Colonic mucosa (tissue), 4 donors: ENCODE data around the gene OSBPL10. TPM values are rescaled to one million over a fixed set of nuclear protein-coding genes. Genes with fewer than 3 reads are reported as not detected.

ENCODE experiments used
- DNase-seq: peaks from one replicate; pipeline ENCODE4 v3.0.0-alpha.2; 2020
- H3K27ac ChIP-seq: fragments of 200-600 bp; one replicate; pipeline ENCODE4 v1.8.0; 2021
- H3K27me3 ChIP-seq: fragments of 200-600 bp; one replicate; pipeline ENCODE4 v1.8.0; 2021
- H3K36me3 ChIP-seq: fragments of 200-600 bp; one replicate; pipeline ENCODE4 v1.8.0; 2021
- H3K4me1 ChIP-seq: fragments of 200-600 bp; one replicate; pipeline ENCODE4 v1.8.0; 2021; ENCODE audit warnings: mild to moderate bottlenecking
- H3K4me3 ChIP-seq: fragments of 200-600 bp; one replicate; pipeline ENCODE4 v1.8.0; 2021
- H3K9ac ChIP-seq, 2 donors: one replicate each; pipeline ENCODE4 v1.7.0; 2013; ENCODE audit warnings: control low read depth in 2 of 2, low read depth in 2 of 2, low read length in 2 of 2
- H3K9me3 ChIP-seq: fragments of 200-600 bp; one replicate; pipeline ENCODE4 v1.8.0; 2021
- intact Hi-C: fragments of 100-400 bp; cut with DNase I; formaldehyde crosslinking; loops from one replicate; pipeline ENCODE4 v1.14.1; 2022
- total RNA-seq, 2 donors: library from RNA; stranded (reverse); fragmentation: NEBNext Ultra II Directional in 1 of 2; extraction: Animal tissue kit (Norgen Biotek cat#: 25700) in 1 of 2; gene quantifications; one replicate each; pipeline ENCODE4 v1.2.1, GENCODE V29; 2021
- TF ChIP-seq, protein P1 (sequence below): fragments of 200-600 bp; IDR thresholded peaks from one replicate; pipeline ENCODE4 v1.8.0; 2022; ENCODE audit warnings: antibody characterized with exemption, mild to moderate bottlenecking
- donor health status: healthy.
- donor health status: DM: no; HTN: no; CAD: no.
- donor health status: DM: no; HTN: no; CAD: no.

OSBPL10 gene
- total RNA-seq, 2 donors from 2014 or later: 20.0 to 34.4 TPM

DNA sequence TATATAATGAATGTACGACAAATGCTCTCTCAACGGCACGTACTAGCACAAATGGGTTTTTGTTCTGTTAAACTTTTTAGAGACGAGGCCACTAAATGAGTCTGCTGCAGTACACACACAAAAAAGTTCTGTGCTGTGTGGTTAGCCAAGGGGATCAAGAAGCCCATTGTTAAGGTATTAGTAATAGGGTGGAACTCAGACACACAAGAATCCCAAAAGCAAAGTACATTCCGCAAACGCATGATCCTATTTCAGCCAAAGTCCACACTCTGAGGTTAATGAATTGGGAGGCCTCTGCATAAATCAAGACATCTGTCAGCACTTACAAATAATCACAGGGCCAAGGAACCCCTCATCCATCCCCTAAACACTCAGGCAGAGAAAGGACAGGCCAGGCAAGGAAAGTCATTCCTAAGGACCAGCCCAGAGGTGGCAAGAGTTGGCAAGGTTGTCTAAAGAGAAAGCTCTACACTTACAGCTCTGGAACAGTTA lies 12.1 kb downstream of the OSBPL10 start:
- TF ChIP-seq, protein P1, sequence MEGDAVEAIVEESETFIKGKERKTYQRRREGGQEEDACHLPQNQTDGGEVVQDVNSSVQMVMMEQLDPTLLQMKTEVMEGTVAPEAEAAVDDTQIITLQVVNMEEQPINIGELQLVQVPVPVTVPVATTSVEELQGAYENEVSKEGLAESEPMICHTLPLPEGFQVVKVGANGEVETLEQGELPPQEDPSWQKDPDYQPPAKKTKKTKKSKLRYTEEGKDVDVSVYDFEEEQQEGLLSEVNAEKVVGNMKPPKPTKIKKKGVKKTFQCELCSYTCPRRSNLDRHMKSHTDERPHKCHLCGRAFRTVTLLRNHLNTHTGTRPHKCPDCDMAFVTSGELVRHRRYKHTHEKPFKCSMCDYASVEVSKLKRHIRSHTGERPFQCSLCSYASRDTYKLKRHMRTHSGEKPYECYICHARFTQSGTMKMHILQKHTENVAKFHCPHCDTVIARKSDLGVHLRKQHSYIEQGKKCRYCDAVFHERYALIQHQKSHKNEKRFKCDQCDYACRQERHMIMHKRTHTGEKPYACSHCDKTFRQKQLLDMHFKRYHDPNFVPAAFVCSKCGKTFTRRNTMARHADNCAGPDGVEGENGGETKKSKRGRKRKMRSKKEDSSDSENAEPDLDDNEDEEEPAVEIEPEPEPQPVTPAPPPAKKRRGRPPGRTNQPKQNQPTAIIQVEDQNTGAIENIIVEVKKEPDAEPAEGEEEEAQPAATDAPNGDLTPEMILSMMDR: no peak
- DNase-seq: peak; percentile 13
- Histone ChIP-seq H3K4me3 (no peak overlapping the region), H3K9ac (no peak overlapping the region), H3K27ac (peak overlapping the region; percentile 35), H3K4me1 (no peaks in the 10 kb centered on the region), H3K36me3 (no peaks in the 10 kb centered on the region), H3K27me3 (no peaks in the 10 kb centered on the region), H3K9me3 (no peaks in the 10 kb centered on the region)
- intact Hi-C loops: no loop called here

DNA sequence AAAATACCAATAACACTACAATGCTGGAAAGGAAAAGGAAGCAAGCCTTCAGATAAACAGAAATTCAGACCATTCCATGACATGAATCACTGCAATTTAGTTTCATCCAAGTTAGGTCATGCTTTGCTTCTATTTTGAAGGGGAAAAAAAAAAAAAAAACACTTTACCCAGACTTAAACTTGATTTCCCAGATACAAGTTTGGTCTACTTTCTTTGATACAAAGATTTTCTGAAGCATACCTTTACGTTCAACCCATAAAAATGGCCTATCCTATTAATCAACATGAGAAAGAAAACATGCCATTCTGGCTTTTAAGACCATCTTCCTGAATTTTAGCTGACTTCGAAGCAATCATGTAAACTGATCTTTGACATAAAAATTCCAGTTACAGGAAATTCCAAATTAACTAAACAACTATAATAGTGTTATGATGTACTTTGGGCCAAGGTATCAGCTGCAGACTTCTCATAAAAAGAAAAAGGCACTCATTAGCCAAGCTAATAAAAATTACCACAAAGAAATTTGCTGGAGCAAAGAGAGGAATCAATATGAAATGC lies 12.6 kb downstream of the OSBPL10 start:
- no peaks in the 10 kb centered on the region for H3K4me1 ChIP-seq
- H3K36me3 ChIP-seq: no peaks in the 10 kb centered on the region
- no peak overlapping the region for H3K9ac ChIP-seq
- DNase-seq: no peak
- peak overlapping the region; percentile 20 for H3K27ac ChIP-seq
- H3K9me3 ChIP-seq: no peaks in the 10 kb centered on the region
- TF ChIP-seq, protein P1: no peak
- H3K27me3 ChIP-seq: no peaks in the 10 kb centered on the region
- no peak overlapping the region for H3K4me3 ChIP-seq
- intact Hi-C loops: no loop called here

- TF ChIP-seq, protein P1: no peak
- H3K9ac ChIP-seq: no peak overlapping the region
- H3K27me3 ChIP-seq: no peaks in the 10 kb centered on the region
- DNase-seq: no peak
- intact Hi-C loops: no loop called here
- H3K4me3 ChIP-seq: no peak overlapping the region
- no peaks in the 10 kb centered on the region for H3K36me3 ChIP-seq
- no peak overlapping the region for H3K27ac ChIP-seq
- H3K4me1 ChIP-seq: no peaks in the 10 kb centered on the region
- no peaks in the 10 kb centered on the region for H3K9me3 ChIP-seq
These were observed 13.5 kb downstream of the OSBPL10 start for GRCh38 chr3:31967592-31967991.

DNA sequence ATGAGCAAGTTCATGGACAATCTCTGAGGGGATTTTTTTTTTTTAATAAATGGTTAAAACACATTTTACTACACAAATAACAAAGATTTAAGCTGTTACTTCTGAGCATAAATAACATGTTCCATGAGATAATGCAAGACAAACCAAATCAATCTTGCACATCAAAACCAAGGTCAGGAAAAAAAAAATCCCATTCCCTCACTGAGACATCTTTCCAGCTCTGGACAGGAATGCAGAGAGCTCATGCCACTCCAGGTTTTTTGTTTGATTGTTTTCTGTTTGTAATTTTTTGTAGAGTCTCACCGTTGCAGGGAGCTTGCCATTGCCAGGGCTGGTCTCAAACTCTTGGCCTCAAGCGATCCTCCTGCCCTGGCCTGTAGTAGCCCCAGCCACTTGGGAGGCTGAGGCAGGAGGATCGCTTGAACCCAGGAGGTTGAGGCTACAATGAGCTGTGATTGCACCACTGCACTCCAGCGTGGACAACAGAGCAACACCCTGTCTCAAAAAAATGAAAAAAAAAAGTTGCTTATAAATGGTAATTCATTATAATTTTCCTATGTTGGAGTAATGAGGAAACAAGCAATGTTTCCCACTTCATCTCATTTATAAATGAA lies 14.0 kb downstream of the OSBPL10 start:
- Histone ChIP-seq H3K9ac (no peak overlapping the region), H3K4me1 (no peaks in the 10 kb centered on the region), H3K36me3 (no peaks in the 10 kb centered on the region), H3K9me3 (no peaks in the 10 kb centered on the region), H3K27me3 (no peaks in the 10 kb centered on the region), H3K4me3 (no peak overlapping the region), H3K27ac (no peak overlapping the region)
- no peak for DNase-seq
- intact Hi-C loops: no loop called here
- TF ChIP-seq, protein P1: no peak

DNA sequence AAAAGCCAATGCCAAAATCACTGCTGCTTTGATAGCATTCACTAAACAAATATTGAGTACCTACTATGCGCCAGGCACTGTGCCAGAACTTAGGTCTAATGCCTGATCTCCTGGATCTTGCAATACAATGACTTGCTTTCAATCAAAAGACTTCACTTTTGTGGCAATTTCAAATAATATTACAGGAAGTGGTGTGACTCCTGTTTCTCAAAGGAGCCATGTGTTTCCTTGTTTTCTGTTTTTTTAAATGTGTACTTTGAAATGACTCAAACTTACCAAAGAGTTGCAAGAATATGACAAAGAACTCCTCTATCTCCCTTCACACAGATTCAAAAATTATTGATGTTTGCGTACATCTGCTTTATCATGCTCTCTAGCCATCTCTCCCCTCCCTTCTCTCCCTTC lies 18.3 kb downstream of the OSBPL10 start:
- no peak overlapping the region for H3K4me3 ChIP-seq
- no peaks in the 10 kb centered on the region for H3K27me3 ChIP-seq
- H3K36me3 ChIP-seq: no peaks in the 10 kb centered on the region
- no peak overlapping the region for H3K9ac ChIP-seq
- H3K27ac ChIP-seq: no peak overlapping the region
- H3K9me3 ChIP-seq: no peaks in the 10 kb centered on the region
- H3K4me1 ChIP-seq: no peaks in the 10 kb centered on the region
- TF ChIP-seq, protein P1: no peak
- DNase-seq: no peak
- intact Hi-C loops: no loop called here
